GM18858 (cell line): ENCODE data around the gene PLEKHG4.

Experiments
- ATAC-seq: cut with Tn5 transposase; IDR thresholded peaks from one replicate; pipeline ENCODE4 v1.9.1; 2021; ENCODE audit not compliant: unreplicated experiment

Gene PLEKHG4

GRCh38 chr16:67245674-67246080 lies 33.7 kb upstream of the PLEKHG4 start:
- no peak for ATAC-seq

- no peak for ATAC-seq
Observed at GRCh38 chr16:67246081-67246755, 33.1 kb upstream of the PLEKHG4 start.

- no peak for ATAC-seq
Observed at GRCh38 chr16:67246756-67247191, 32.6 kb upstream of the PLEKHG4 start.

GRCh38 chr16:67247192-67248072 lies 31.9 kb upstream of the PLEKHG4 start, which contains the start of gene FHOD1:
FHOD1 (minus strand) TSS chr16:67247481; CDS start chr16:67247410, 71 bp downstream.
- ATAC-seq = peak; percentile 33

- ATAC-seq = no peak
Observed at GRCh38 chr16:67248073-67248400, 31.3 kb upstream of the PLEKHG4 start.

GRCh38 chr16:67248401-67249177 lies 30.7 kb upstream of the PLEKHG4 start, which contains the start of gene SLC9A5:
SLC9A5 (plus strand) TSS chr16:67248979; CDS start chr16:67249015, 36 bp downstream.
- no peak for ATAC-seq

GRCh38 chr16:67249178-67250044 lies 29.9 kb upstream of the PLEKHG4 start:
- no peak for ATAC-seq

GRCh38 chr16:67250045-67250327 lies 29.3 kb upstream of the PLEKHG4 start:
- no peak for ATAC-seq

GRCh38 chr16:67252609-67253497 lies 26.5 kb upstream of the PLEKHG4 start:
- ATAC-seq = no peak

- no peak for ATAC-seq
Observed at GRCh38 chr16:67254801-67255552, 24.4 kb upstream of the PLEKHG4 start.

- ATAC-seq = no peak
Observed at GRCh38 chr16:67255553-67256221, 23.6 kb upstream of the PLEKHG4 start.

- ATAC-seq = no peak
Observed at GRCh38 chr16:67256701-67257230, 22.6 kb upstream of the PLEKHG4 start.

GRCh38 chr16:67257486-67258160 lies 21.7 kb upstream of the PLEKHG4 start:
- no peak for ATAC-seq

- no peak for ATAC-seq
Observed at GRCh38 chr16:67258161-67258835, 21.0 kb upstream of the PLEKHG4 start.

- ATAC-seq = no peak
Observed at GRCh38 chr16:67259705-67260104, 19.6 kb upstream of the PLEKHG4 start.

GRCh38 chr16:67260426-67261063 lies 18.8 kb upstream of the PLEKHG4 start:
- no peak for ATAC-seq
